Stimulated activated naive CD8-positive, alpha-beta T cell treated with anti-CD3 and anti-CD28 coated beads, Interleukin-15, amount 100 ng/mL, for 72 hours (primary cell): ENCODE data around the gene MMAB.

Source experiments
- ATAC-seq: fragments of 150-1000 bp; cut with Tn5 transposase; 2 replicates; pipeline ENCODE4 v1.10.0; 2021; ENCODE audit warnings: mild to moderate bottlenecking, moderate library complexity
- DNase-seq, 2 donors: peaks; one replicate each; pipeline ENCODE4 v3.0.0; 2021 to 2022
- H3K27ac Mint-ChIP-seq, 2 donors: one replicate each; pipeline ENCODE4 v1.8.0; 2022; ENCODE audit warnings: mild to moderate bottlenecking in 2 of 2, mixed read lengths in 2 of 2, moderate library complexity in 2 of 2
- H3K27me3 Mint-ChIP-seq: one replicate; pipeline ENCODE4 v1.8.0; 2022; ENCODE audit warnings: mixed read lengths
- H3K4me1 Mint-ChIP-seq: one replicate; pipeline ENCODE4 v1.8.0; 2022; ENCODE audit warnings: mild to moderate bottlenecking, mixed read lengths
- H3K4me3 Mint-ChIP-seq, 2 donors: one replicate each; pipeline ENCODE4 v1.8.0; 2022; ENCODE audit warnings: mild to moderate bottlenecking in 2 of 2, mixed read lengths in 2 of 2, moderate library complexity in 1 of 2
- H3K9me3 Mint-ChIP-seq, 2 donors: one replicate each; pipeline ENCODE4 v1.8.0; 2022; ENCODE audit warnings: mixed read lengths in 2 of 2

MMAB gene

DNA sequence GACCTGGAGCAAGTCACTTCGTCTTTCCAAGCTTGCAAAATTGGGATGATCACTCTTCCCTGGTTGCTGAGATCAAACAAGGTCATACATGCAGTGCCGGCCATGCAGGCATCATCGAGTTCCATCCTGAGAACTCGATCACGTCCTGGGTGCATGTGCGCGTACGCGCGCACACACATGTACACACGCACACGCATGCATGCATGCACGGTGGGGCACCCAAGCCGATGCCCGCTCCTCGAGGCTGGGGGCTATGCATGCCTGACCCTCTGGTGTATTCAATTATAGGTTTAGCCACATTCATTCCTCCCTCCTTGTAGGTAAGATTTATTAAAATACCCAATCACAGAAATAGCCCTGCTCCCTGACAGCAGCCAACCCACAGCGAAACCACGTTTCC, 26.0 kb downstream of the MMAB start:
- no peak for DNase-seq
- no peak overlapping the region for H3K4me3 Mint-ChIP-seq
- no peak for ATAC-seq
- peaks cover 39% of the 10 kb centered on the region for H3K27me3 Mint-ChIP-seq
- H3K27ac Mint-ChIP-seq, result peak overlapping the region in 1 of 2 donors; percentile 77
- peaks cover 7% of the 10 kb centered on the region for H3K4me1 Mint-ChIP-seq
- H3K9me3 Mint-ChIP-seq, result no peaks in the 10 kb centered on the region

DNA sequence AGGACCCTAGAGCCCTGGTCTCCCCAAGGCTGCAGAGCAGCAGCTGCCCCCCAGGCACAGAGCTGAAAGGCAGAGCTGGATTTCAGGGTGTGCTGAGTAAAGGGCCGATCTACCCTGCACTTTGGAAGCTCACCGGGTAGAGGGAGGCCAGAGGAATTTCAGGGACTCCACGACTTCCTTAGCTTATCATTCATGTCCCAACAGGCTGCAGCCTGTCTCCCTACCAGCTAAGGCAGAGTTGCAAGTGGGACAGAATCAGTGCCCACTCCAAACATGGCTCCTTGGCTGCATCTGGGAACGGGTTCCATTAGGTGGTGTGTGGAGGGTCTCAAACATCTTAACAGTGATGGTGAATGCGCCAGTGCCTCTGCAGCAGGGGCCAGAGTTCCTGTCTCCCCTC, 27.5 kb downstream of the MMAB start:
- Mint-ChIP-seq H3K4me3 (no peak overlapping the region), H3K27me3 (peaks cover 39% of the 10 kb centered on the region), H3K27ac (no peak overlapping the region), H3K4me1 (peaks cover 5% of the 10 kb centered on the region), H3K9me3 (no peaks in the 10 kb centered on the region)
- DNase-seq (no peak), ATAC-seq (no peak)

DNA sequence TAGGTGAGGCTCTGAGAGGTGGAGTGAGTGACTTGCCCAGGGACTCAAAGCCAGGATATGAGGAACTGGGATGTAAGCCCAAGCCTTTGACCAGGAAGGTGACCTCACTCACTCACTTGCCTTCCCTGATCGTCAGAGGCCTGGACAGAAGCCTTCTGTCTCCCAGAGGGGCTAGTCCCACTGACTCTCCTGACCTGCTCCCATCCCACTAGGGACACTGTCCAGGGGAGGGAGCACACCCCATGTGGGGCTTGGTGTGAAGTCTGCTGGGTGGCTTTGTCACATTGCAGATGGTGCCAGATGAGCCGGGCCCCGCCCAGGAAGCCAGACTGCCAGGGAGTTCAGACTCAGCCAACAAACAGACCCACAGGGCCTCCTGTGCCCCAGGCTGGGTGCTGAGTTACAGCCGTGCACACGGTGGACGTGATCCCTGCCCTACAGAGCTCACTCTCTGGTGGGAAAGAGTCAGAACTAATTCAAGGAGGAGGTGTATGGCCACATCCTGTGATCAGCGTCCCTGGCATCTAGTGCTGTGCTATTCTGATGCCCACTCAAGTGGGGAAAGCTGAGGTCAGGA, 28.3 kb downstream of the MMAB start:
- Mint-ChIP-seq H3K4me1 (peaks cover 5% of the 10 kb centered on the region), H3K27me3 (peaks cover 37% of the 10 kb centered on the region), H3K9me3 (no peaks in the 10 kb centered on the region), H3K27ac (no peak overlapping the region), H3K4me3 (no peak overlapping the region)
- DNase-seq, result no peak
- ATAC-seq, result no peak

DNA sequence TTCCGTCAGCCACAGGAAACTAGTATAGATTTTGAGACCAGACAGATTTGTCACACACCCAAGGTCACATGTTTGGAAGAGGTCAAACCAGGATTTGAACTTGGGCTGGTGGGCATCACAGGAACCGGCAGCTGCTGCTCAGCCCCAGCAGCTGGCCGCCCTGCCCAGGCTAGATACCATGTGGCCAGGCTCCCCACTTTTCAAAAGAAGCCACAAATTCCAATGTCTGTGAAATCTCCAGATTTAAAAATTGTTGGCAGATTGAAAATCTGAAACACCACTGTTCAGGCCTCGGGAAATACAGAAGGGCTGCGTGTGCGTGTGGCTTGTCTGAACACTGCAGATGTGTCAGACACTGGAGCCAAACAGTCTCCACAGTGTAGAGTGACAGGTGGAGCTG, 30.4 kb downstream of the MMAB start:
- no peak for DNase-seq
- Mint-ChIP-seq H3K4me3 (no peak overlapping the region), H3K4me1 (peaks cover 5% of the 10 kb centered on the region), H3K27me3 (peaks cover 24% of the 10 kb centered on the region), H3K27ac (no peak overlapping the region), H3K9me3 (no peaks in the 10 kb centered on the region)
- ATAC-seq, result no peak

DNA sequence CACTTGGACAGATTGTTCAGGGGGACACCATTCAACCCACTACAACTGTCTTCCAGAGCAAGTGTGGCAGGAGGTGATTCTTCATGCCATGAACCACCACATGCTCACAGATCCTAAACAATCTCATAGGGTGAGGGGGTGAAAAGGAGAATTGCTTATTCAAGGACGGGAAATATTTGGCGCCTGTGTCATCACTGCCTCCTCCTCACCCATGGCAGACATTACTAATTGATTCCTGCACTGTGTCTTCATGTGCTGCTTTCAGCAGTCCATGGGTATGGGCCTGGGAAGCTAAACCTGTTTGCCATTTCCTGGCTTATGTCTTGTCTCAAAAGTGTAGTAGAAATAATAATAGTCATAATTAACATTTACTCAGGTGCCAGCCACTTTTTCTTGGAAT, 31.3 kb downstream of the MMAB start:
- Mint-ChIP-seq H3K27ac (no peak overlapping the region), H3K27me3 (peaks cover 15% of the 10 kb centered on the region), H3K4me1 (peaks cover 5% of the 10 kb centered on the region), H3K4me3 (no peak overlapping the region), H3K9me3 (no peaks in the 10 kb centered on the region)
- DNase-seq (no peak), ATAC-seq (no peak)

DNA sequence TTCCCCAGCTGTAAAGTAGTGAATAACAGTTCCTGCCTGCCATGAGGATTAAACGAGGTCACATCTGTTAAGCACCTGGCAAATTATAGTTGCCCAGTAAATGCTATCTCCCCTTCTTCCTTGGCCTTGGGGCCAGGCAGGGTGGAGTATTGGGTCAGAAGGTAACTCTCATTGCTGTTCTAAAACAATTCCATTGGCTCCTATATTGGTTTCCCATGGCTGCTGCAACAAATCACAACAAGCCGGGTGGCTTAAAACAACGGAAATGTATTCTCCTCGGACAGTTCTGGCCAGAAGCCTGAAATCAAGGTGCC, 31.9 kb downstream of the MMAB start:
- DNase-seq, result no peak
- H3K4me3 Mint-ChIP-seq, result no peak overlapping the region
- no peak overlapping the region for H3K27ac Mint-ChIP-seq
- H3K9me3 Mint-ChIP-seq, result no peaks in the 10 kb centered on the region
- no peak for ATAC-seq
- peaks cover 9% of the 10 kb centered on the region for H3K27me3 Mint-ChIP-seq
- H3K4me1 Mint-ChIP-seq, result peaks cover 5% of the 10 kb centered on the region

DNA sequence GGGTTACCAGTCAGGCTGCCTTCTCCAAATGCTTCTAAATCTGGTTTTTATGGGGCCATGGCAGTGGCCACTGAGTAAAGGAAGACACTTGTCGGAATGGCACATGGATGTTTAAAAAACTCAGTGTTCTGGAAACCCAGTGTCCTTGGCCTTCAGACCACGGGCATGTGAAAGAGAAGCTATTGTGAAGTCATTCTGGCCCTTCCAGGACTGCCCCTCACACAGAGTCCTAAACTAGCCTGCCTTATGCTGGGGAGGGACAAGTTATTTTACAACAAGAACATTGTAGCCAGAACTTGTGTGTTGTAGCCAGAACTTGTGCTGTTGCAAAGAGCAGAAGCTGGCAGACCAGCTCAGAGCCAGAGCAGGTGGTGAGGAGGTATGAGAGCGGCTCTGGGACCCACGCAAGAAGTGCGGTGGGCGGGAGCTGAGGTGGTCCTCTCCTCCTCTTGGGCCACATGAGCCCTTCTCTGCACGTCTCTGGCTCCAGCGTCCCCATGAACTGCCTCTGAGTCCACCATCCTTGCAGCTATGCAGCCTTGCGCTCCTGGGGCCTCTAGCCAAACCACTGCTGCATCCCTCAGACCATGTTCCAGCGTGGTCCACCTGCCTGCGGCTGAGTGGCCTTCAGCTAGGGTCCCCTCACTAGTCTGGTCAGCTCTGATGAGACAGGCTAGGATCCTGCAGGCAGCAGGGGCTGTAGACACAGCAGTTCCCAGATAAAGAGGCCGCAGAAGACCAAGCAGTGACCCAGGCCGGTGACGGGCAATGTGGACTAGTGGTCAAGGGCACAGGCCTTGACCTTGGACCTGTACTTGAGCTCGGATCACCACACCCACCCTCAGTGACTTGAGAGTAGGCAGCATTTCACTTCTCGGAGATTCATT, 32.5 kb downstream of the MMAB start:
- H3K4me1 Mint-ChIP-seq, result peaks cover 5% of the 10 kb centered on the region
- no peak overlapping the region for H3K4me3 Mint-ChIP-seq
- ATAC-seq, result no peak
- H3K27ac Mint-ChIP-seq, result peak overlapping the region in 1 of 2 donors; percentile 86
- peaks cover 3% of the 10 kb centered on the region for H3K27me3 Mint-ChIP-seq
- DNase-seq, result no peak
- no peaks in the 10 kb centered on the region for H3K9me3 Mint-ChIP-seq

DNA sequence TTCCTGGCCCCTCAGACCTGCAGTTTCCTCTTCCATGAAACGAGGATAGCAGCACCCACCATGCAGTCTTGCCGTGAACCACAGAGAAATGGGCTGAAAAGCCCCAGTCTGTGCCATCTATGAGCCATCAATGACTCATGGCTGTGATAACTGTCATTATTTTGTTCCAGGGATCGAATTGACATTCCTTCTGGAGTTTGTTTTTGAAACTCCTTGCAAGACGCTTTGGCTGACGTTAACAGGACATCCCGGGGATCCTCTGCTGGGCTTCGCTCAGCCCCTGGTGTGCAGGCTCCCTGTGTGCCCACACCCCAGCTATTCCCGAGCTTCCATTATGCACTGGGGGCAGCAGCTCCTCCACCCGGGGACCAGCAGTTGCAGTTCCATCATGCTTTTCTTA, 33.8 kb downstream of the MMAB start:
- Mint-ChIP-seq H3K27me3 (no peaks in the 10 kb centered on the region), H3K9me3 (no peaks in the 10 kb centered on the region), H3K4me1 (no peaks in the 10 kb centered on the region), H3K27ac (peak overlapping the region in 1 of 2 donors; percentile 46), H3K4me3 (no peak overlapping the region)
- ATAC-seq (no peak), DNase-seq (no peak)

DNA sequence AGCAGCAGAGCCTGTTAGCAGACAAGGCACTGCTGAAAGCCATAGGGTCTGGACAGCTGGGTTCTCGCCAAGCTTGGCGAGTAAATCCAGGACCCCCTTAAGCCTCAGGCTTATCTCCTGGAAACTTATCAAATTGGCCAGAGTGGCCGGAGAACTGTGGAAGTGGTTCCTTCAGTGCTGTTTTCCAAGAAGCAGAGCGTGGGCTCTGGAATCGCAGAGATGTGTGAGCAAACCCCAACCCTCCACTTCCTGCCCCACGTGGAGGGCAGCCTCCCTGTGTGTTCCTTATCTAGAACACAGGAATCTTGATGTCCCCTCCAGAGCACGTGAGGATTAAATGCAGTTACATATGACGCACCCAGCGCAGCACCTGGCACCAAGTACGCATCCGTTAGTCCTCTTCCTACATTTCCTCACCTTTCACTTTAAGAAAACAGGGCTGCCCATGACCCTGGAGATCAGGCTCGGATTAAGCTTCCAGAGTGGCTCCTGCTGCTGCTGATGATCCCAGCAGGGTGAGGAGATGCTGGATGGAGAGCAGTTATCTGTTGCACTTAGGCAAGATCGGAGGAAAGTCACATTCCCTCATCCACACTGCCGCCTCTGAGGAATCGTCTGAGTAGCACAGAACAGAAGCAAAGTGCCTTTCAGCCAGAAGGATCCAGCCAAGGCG, 35.0 kb downstream of the MMAB start:
- Mint-ChIP-seq H3K4me3 (no peak overlapping the region), H3K27ac (no peak overlapping the region), H3K9me3 (no peaks in the 10 kb centered on the region), H3K4me1 (no peaks in the 10 kb centered on the region), H3K27me3 (no peaks in the 10 kb centered on the region)
- DNase-seq (no peak), ATAC-seq (no peak)

DNA sequence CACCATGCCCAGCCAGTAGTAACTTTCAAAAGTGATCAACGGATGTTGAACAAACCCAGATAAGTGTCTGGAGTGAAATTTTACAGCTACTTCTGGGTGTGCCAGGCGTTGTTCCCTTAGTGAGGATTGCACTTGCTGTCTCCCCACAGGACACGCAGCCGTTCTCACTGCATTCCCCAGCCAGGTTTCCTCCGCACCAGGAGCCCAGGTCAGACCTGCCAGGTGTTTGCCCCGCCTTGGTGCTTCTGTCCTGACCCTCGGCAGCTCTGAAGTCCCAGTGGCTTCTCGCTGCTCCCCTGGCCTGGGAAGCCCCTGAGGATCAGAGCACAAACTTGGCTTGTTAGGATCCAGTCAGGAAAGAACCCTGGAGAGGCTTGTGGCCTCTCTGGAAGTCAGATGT, 36.2 kb downstream of the MMAB start:
- Mint-ChIP-seq H3K27ac (peak overlapping the region in 1 of 2 donors; percentile 54), H3K9me3 (no peaks in the 10 kb centered on the region), H3K27me3 (no peaks in the 10 kb centered on the region)

DNA sequence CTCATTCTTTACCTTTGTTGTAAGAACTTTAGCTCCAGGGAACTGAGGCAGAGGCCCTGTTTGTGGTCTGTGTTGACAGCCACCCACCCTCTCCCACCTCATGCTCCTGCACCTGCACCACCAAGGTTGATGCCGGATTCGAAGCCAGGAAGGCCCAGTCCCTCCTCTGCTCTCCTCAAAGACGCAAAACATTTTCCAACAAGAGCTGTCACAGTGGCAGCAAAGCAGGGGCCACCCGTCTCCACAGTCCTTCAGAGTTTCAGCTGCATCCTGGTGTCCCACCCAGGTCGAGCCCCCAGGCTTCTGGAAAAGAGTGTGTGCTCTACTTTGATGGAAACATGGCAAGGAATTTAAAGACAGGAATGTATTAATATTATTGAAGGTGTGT, 37.4 kb downstream of the MMAB start:
- no peak overlapping the region for H3K4me3 Mint-ChIP-seq
- no peaks in the 10 kb centered on the region for H3K9me3 Mint-ChIP-seq
- ATAC-seq (no peak), DNase-seq (no peak)
- peak overlapping the region in 1 of 2 donors; percentile 76 for H3K27ac Mint-ChIP-seq
- H3K27me3 Mint-ChIP-seq, result no peaks in the 10 kb centered on the region
- no peaks in the 10 kb centered on the region for H3K4me1 Mint-ChIP-seq

More for the DNA sequence above, 36.2 kb downstream of the MMAB start:
- DNase-seq (no peak), ATAC-seq (no peak)
- no peak overlapping the region for H3K4me3 Mint-ChIP-seq
- no peaks in the 10 kb centered on the region for H3K4me1 Mint-ChIP-seq

DNA sequence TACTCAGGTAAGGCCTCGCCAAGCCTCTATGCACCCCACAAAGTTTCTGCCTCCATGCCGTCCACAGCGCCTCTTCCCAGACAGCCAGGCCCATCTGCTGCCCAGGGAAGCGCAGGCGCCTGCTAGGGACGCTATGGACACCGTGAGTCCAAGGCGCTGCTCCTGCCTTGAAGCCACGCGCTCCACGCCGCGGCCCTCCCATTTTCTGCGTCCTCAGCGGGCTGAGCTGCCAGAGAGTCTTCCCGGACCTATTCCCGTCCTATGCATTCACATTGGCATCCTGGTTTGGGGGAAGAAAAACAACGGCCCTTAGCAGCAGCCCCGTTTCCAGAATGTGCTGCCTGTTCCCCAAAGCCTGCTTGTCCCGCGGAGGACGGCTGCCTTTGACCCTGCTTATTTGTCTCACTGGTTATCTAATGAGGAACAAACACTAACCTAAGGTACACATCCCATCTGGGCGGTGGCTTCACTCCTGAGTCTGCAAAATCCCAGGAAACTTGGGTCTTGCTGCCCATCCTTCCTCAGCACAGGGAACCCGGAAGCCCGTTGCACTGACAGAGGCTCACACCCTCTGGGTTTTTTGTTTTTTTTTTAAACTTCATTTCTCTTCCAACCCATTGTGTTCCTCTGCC, 38.0 kb downstream of the MMAB start:
- H3K27me3 Mint-ChIP-seq, result no peaks in the 10 kb centered on the region
- no peaks in the 10 kb centered on the region for H3K9me3 Mint-ChIP-seq
- DNase-seq, result no peak
- H3K4me1 Mint-ChIP-seq, result no peaks in the 10 kb centered on the region
- ATAC-seq, result no peak
- H3K27ac Mint-ChIP-seq, result peak overlapping the region in 1 of 2 donors; percentile 76
- no peak overlapping the region for H3K4me3 Mint-ChIP-seq

DNA sequence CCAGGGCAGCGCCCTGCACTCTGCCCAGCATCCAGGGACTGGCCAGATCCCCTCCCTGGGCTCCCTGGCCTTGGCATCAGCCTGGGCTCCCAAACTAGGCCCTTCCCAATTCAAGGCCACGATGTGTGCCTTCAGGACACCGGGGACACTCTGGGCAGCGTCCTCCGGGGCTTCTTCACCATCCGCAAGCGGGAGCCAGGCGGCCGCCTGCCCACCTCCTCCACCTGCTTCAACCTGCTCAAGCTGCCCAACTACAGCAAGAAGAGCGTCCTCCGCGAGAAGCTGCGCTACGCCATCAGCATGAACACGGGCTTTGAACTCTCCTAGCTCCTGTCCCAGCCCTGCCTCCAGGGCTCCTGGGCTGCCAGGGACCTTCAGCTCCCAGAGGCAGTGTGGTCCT, 38.8 kb downstream of the MMAB start:
- Mint-ChIP-seq H3K27me3 (no peaks in the 10 kb centered on the region), H3K9me3 (no peaks in the 10 kb centered on the region), H3K4me1 (no peaks in the 10 kb centered on the region), H3K4me3 (no peak overlapping the region), H3K27ac (no peak overlapping the region)
- DNase-seq (no peak), ATAC-seq (no peak)

DNA sequence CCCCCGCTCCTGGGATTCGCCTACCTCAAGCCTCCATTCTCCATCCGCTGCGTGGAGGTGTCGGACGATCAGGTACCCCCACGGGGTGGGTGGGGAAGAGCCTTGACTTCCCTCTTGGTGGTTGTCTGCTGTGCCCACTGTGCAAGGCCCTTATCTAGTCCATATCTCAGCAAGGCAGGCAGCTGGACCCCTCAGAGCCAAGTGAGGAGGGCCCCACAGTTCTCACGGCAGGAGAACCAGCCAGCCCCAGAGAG, 39.9 kb downstream of the MMAB start:
- no peak overlapping the region for H3K27ac Mint-ChIP-seq
- ATAC-seq, result no peak
- no peaks in the 10 kb centered on the region for H3K9me3 Mint-ChIP-seq
- no peaks in the 10 kb centered on the region for H3K27me3 Mint-ChIP-seq
- H3K4me1 Mint-ChIP-seq, result no peaks in the 10 kb centered on the region
- DNase-seq, result no peak
- H3K4me3 Mint-ChIP-seq, result no peak overlapping the region

DNA sequence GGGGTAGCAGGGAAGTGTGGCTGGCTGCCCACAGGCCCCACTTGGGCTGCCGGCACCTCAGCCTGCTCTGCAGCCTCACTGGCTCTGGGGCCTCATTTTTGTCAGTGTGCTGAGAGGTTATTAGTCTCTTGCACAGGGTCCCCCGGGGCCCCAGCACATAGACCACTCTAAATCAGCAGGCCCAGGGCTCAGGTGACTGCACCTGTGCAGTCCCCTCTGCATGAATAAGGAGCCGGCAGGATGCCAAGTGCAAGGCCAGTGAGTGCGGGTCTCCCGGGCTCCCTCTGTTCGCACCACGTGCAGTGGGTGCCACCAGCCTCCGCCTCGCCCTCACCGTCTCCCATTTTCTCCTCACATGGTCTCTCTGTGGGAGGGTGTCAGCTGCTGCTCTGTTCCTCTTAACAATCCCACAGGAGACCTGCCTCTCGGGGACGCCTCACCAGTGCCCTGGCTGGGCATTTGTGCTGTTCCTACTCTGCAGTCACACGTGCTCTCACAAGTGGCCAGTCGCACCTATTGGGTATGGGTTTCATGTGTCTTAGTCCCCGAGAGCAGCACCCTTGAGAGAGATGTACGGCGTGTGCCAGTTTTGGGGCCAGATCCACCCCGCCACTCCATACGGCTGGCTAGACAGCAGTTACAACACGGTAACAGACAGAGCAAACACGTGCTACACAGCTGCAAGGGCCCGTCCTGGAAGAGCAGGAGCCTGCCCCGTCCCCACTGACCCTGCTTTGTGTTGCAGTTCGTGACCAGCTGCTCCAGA, 40.4 kb downstream of the MMAB start:
- Mint-ChIP-seq H3K27me3 (no peaks in the 10 kb centered on the region), H3K4me1 (no peaks in the 10 kb centered on the region), H3K27ac (peak overlapping the region in 1 of 2 donors; percentile 30), H3K4me3 (no peak overlapping the region), H3K9me3 (no peaks in the 10 kb centered on the region)
- ATAC-seq (peak; percentile 31), DNase-seq (no peak)
